Adipocyte (in vitro differentiated cells): ENCODE results near the gene FERMT1.

Experiments
- DNase-seq: peaks from one replicate; pipeline ENCODE4 v3.0.0-alpha.2; 2015; ENCODE audit warnings: low read depth
- H3K27me3 ChIP-seq: replicated peaks from 2 replicates; pipeline ENCODE4 v1.7.0; 2013; ENCODE audit warnings: mild to moderate bottlenecking, low read length, moderate library complexity; ENCODE audit not compliant: control insufficient read depth, insufficient read depth
- H3K36me3 ChIP-seq: 2 replicates; pipeline ENCODE4 v1.7.0; 2013; ENCODE audit warnings: low read length, mild to moderate bottlenecking, moderate library complexity; ENCODE audit not compliant: control insufficient read depth, insufficient read depth, severe bottlenecking
- H3K4me1 ChIP-seq: 2 replicates; pipeline ENCODE4 v1.7.0; 2013; ENCODE audit warnings: mild to moderate bottlenecking, low read length, moderate library complexity; ENCODE audit not compliant: control insufficient read depth, insufficient read depth
- H3K4me3 ChIP-seq: 2 replicates; pipeline ENCODE4 v1.7.0; 2013; ENCODE audit warnings: mild to moderate bottlenecking, low read length, moderate library complexity
- H3K9ac ChIP-seq: 2 replicates; pipeline ENCODE4 v1.7.0; 2013; ENCODE audit warnings: mild to moderate bottlenecking, low read length, moderate library complexity
- H3K9me3 ChIP-seq: 2 replicates; pipeline ENCODE4 v1.7.0; 2013; ENCODE audit warnings: mild to moderate bottlenecking, low read length, moderate library complexity; ENCODE audit not compliant: control insufficient read depth

Gene FERMT1

GRCh38 chr20:6122873-6123648, at the start of gene FERMT1:
TSS of gene FERMT1 (minus strand) at chr20:6123030. CDS start at chr20:6119554, 3,476 bp downstream.
- peaks cover 5% of the 10 kb centered on the region for H3K4me1 ChIP-seq
- peak within 1 kb of the TSS; percentile 83 for H3K4me3 ChIP-seq
- H3K27me3 ChIP-seq, result no peaks in the 10 kb centered on the region
- H3K9me3 ChIP-seq, result no peaks in the 10 kb centered on the region
- H3K36me3 ChIP-seq, result no peaks in the 10 kb centered on the region
- DNase-seq, result peak; percentile 76
- H3K9ac ChIP-seq, result peak within 1 kb of the TSS; percentile 83

GRCh38 chr20:6169251-6169650, 46.4 kb upstream of the FERMT1 start:
- no peak for DNase-seq

GRCh38 chr20:6168204-6168603, 45.4 kb upstream of the FERMT1 start:
- Histone ChIP-seq H3K36me3 (no peaks in the 10 kb centered on the region), H3K9ac (no peak overlapping the region), H3K4me3 (no peak overlapping the region), H3K27me3 (peaks cover 16% of the 10 kb centered on the region), H3K4me1 (peaks cover 14% of the 10 kb centered on the region), H3K9me3 (peaks cover 15% of the 10 kb centered on the region)
- no peak for DNase-seq

More at GRCh38 chr20:6169251-6169650, 46.4 kb upstream of the FERMT1 start:
- peaks cover 8% of the 10 kb centered on the region for H3K27me3 ChIP-seq
- peaks cover 15% of the 10 kb centered on the region for H3K9me3 ChIP-seq
- H3K4me1 ChIP-seq, result peaks cover 14% of the 10 kb centered on the region
- no peak overlapping the region for H3K9ac ChIP-seq
- no peak overlapping the region for H3K4me3 ChIP-seq
- no peaks in the 10 kb centered on the region for H3K36me3 ChIP-seq

- peaks cover 14% of the 10 kb centered on the region for H3K4me1 ChIP-seq
- DNase-seq, result no peak
- H3K9me3 ChIP-seq, result no peaks in the 10 kb centered on the region
- H3K4me3 ChIP-seq, result peak overlapping the region; percentile 6
- peaks cover 21% of the 10 kb centered on the region for H3K27me3 ChIP-seq
- no peaks in the 10 kb centered on the region for H3K36me3 ChIP-seq
- no peak overlapping the region for H3K9ac ChIP-seq
Observed at GRCh38 chr20:6165346-6165745, 42.5 kb upstream of the FERMT1 start.

- Histone ChIP-seq H3K36me3 (no peaks in the 10 kb centered on the region), H3K9ac (no peak overlapping the region), H3K27me3 (peaks cover 27% of the 10 kb centered on the region), H3K9me3 (peaks cover 5% of the 10 kb centered on the region), H3K4me1 (peaks cover 14% of the 10 kb centered on the region), H3K4me3 (peak overlapping the region; percentile 6)
- DNase-seq, result no peak
Observed at GRCh38 chr20:6164421-6165341, 41.9 kb upstream of the FERMT1 start.

GRCh38 chr20:6160736-6161135, 37.9 kb upstream of the FERMT1 start:
- Histone ChIP-seq H3K4me1 (peaks cover 14% of the 10 kb centered on the region), H3K9ac (no peak overlapping the region), H3K36me3 (no peaks in the 10 kb centered on the region), H3K9me3 (peaks cover 32% of the 10 kb centered on the region), H3K27me3 (peaks cover 41% of the 10 kb centered on the region), H3K4me3 (no peak overlapping the region)
- DNase-seq, result no peak

GRCh38 chr20:6157345-6157744, 34.5 kb upstream of the FERMT1 start:
- no peak overlapping the region for H3K4me3 ChIP-seq

GRCh38 chr20:6152777-6153176, 29.9 kb upstream of the FERMT1 start:
- peaks cover 31% of the 10 kb centered on the region for H3K9me3 ChIP-seq
- no peak for DNase-seq
- peaks cover 8% of the 10 kb centered on the region for H3K27me3 ChIP-seq
- H3K36me3 ChIP-seq, result no peaks in the 10 kb centered on the region
- no peak overlapping the region for H3K4me3 ChIP-seq
- no peak overlapping the region for H3K9ac ChIP-seq
- no peaks in the 10 kb centered on the region for H3K4me1 ChIP-seq

More at GRCh38 chr20:6157345-6157744, 34.5 kb upstream of the FERMT1 start:
- Histone ChIP-seq H3K27me3 (peaks cover 37% of the 10 kb centered on the region), H3K36me3 (no peaks in the 10 kb centered on the region), H3K4me1 (no peaks in the 10 kb centered on the region), H3K9me3 (peaks cover 39% of the 10 kb centered on the region), H3K9ac (no peak overlapping the region)
- no peak for DNase-seq

- Histone ChIP-seq H3K36me3 (no peaks in the 10 kb centered on the region), H3K9me3 (peaks cover 31% of the 10 kb centered on the region), H3K4me3 (no peak overlapping the region), H3K9ac (no peak overlapping the region), H3K4me1 (no peaks in the 10 kb centered on the region), H3K27me3 (peaks cover 12% of the 10 kb centered on the region)
- no peak for DNase-seq
Observed at GRCh38 chr20:6148073-6148472, 25.2 kb upstream of the FERMT1 start.

GRCh38 chr20:6142348-6142993, 19.6 kb upstream of the FERMT1 start:
- Histone ChIP-seq H3K4me1 (no peaks in the 10 kb centered on the region), H3K9me3 (peaks cover 24% of the 10 kb centered on the region), H3K9ac (no peak overlapping the region), H3K36me3 (no peaks in the 10 kb centered on the region), H3K4me3 (no peak overlapping the region), H3K27me3 (peaks cover 37% of the 10 kb centered on the region)
- DNase-seq, result peak; percentile 83

GRCh38 chr20:6140947-6141346, 18.1 kb upstream of the FERMT1 start:
- Histone ChIP-seq H3K27me3 (peaks cover 51% of the 10 kb centered on the region), H3K9ac (no peak overlapping the region), H3K9me3 (peaks cover 19% of the 10 kb centered on the region), H3K4me1 (no peaks in the 10 kb centered on the region), H3K4me3 (no peak overlapping the region), H3K36me3 (no peaks in the 10 kb centered on the region)
- DNase-seq, result no peak
